GM12872 (cell line): ENCODE measurements around the gene CBR4.

Experiments
- CTCF ChIP-seq: IDR thresholded peaks from 3 replicates; pipeline ENCODE4 v1.5.1; 2011; ENCODE audit warnings: low read depth, mild to moderate bottlenecking, low read length, moderate library complexity; ENCODE audit not compliant: insufficient read depth

Gene CBR4

GRCh38 chr4:168998596-168998995, 11.5 kb downstream of the CBR4 start:
- no peak for TF ChIP-seq CTCF

DNA sequence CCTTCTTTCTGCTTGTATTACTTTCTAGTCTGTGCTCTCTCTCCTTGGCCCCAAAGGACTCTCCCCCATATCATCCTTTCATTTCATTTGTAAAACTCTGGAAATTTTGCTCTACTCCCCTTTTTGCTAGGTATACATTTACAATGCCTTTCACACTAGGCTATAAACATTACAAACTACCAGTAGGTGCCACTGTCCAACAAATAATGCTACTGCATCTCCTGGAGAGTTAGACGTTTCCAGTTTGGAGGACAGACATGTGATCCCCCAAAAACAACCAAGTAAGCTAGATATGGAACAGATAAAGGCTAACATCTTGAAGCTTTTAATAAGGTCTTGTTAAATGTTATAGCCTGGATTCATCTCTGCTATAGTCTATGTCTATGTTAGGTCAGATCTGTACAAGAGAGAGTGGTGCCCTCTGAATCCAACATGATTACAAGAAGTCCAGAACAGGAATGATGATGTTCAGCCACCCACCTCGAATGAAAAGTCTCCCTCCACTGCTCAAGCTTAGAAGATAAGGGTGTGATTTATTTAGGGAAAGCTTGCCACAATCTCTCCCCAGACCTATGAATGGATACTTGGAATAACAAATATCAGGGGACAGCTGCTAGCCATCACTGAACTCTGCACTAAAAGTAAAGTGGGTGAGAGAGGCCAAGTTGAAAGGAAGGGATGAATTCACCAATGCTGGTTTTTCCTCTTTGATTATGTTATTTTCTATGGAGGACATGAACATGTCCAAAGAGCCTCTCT, 14.3 kb downstream of the CBR4 start:
- TF ChIP-seq CTCF = no peak

DNA sequence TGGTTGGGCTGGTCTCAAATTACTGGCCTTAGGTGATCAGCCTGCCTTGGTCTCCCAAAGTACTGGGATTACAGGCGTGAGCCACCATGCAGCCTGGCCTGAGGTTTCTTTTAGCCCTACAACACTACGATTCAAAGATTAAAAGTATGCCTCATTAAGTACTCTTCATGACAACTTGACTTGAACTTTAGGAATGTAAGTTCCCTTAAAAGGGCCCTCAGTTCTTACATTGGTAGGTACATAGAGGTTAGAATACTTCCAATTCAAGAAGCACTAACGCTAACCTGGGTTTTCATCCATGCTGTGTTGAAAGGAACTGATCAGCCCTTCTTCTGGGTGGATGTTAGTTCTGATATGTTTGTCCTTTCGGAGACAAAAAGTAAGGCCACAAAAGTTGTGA, 15.1 kb downstream of the CBR4 start:
- TF ChIP-seq CTCF = no peak

DNA sequence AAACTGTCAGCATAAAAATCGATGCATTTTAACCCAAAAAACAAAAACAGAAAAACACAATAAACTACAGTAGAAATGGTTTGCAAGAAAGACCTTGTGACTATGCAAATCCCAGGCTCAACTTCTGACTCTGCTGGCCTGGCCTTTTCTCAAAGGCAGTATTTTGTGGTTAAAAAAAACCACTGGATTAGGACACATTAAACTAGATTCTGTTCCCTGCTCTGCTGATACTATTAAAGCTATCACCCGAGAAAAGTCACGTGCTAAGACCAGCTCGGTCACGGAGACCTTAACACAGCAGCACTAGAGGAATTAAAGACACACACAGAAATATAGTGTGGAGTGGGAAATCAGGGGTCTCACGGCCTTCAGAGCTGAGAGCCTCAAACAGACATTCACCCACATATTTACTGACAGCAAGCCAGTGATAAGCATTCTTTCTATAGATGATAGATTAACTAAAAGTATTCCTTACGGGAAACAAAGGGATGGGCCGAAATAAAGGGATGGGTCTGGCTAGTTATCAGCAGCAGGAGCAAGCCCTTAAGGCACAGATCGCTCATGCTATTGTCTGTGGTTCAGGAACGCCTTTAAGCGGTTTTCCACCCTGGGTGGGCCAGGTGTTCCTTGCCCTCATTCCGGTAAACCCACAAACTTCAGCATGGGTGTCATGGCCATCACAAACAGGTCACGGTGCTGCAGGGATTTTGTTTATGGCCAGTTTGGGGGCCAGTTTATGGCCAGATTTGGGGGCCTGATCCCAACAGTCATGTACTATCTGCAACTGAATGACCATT, 16.1 kb downstream of the CBR4 start:
- TF ChIP-seq CTCF = no peak

DNA sequence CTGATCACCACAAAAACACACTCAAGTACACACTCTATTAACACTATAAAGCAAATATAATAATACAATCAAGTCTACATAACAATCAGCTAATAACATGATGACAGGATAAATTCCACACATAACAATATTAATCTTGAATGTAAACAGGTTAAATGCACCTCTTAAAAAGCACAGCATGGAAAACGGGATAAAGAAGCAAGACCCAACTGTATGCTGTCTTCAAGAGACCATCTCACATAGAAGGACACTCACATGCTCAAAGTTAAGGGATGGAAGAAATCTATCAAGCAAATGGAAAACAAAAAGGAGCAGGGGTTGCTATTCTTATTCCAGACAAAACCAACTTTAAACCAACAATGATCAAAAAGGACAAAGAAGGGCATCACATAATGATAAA, 28.1 kb downstream of the CBR4 start:
- no peak for TF ChIP-seq CTCF

DNA sequence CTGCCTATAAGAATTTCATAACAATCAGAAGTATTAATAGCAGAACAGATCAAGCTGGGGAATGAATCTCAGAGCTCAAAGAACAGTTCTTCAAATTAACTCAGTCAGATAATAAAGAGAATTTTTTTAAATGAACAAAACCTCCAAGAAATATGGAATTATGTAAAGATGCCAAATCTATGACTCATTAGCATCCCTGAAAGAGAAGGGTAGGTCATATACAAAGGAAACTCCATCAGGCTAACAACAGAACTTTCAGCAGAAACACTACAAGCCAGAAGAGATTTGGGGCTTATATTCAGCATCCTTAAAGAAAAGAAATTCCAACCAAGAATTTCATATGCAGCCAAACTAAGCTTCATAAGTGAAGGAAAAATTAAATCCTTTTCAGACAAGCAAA, 28.6 kb downstream of the CBR4 start:
- TF ChIP-seq CTCF = no peak

DNA sequence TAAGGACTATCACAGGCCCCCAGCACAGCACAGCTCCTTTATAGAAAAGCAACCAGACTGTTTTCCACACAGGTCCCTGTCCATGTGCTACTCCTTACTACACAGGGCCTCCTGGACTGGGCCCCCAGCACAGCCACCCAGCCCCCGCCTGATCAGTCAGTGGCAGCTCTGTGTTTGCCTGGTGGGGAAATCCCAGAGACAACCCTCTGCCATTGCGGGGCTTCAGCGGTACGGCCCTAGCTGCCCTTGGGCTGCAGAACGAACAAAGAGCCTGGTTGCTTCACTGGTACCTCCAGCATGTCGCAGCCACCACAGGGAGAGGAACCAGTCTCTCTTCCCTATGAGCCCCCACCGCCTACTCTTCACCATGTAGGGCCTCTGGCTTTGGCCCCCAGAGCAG, 30.7 kb downstream of the CBR4 start:
- no peak for TF ChIP-seq CTCF
